K562 (cell line): ENCODE data around the gene CCDC88A. TPM values are rescaled to one million over a fixed set of nuclear protein-coding genes. Genes with fewer than 3 reads are reported as not detected.

Experiments
- ATAC-seq: fragments of 200-7000 bp; cut with Tn5 transposase; 3 replicates; pipeline ENCODE4 v1.9.1; 2020; ENCODE audit warnings: moderate library complexity
- BruUV-seq: library from RNA; stranded (reverse); fragments of 400-500 nt; replicated peaks from 2 replicates; lab custom pipeline; 2021; lab: Mats Ljungman, UMichigan
- CTCF ChIA-PET: fragments of 300-600 bp; formaldehyde crosslinking; extraction: SDS; loops from one replicate; lab custom pipeline; 2021; ENCODE audit warnings: low intra/inter-chr PET ratio; lab: Yijun Ruan, JAX
- POLR2A ChIA-PET: fragments of 300-600, 350-650 bp; sonication (Branson Sonifier 250); formaldehyde crosslinking; extraction: SDS; loops from one replicate; lab custom pipeline; 2021; ENCODE audit warnings: antibody characterized with exemption, inconsistent platforms; lab: Yijun Ruan, JAX
- DNase-seq, 4 experiments: peaks; one replicate each; pipeline versions ENCODE4 v3.0.0 to v3.0.0-alpha.2; 2011 to 2018; ENCODE audit warnings: low spot score in 3 of 4, mixed read lengths in 3 of 4; ENCODE audit errors: extremely low read depth in 1 of 4
- FAIRE-seq: peaks from 2 replicates; lab custom pipeline; 2011; peaks lifted over from hg19 to GRCh38; lab: Jason Lieb, UNC
- H2AFZ ChIP-seq: 2 replicates; pipeline ENCODE4 v1.6.0; 2011; ENCODE audit warnings: low read depth, low read length, control low read depth, inconsistent platforms
- H3K27ac ChIP-seq: fragments of 200-600 bp; 3 replicates; pipeline ENCODE4 v1.8.0; 2011; ENCODE audit warnings: low read depth, mild to moderate bottlenecking, control low read depth, inconsistent platforms, low read length, moderate library complexity, mixed read lengths; ENCODE audit errors: extremely low read depth
- H3K27me3 ChIP-seq, 2 experiments: fragments of 300-600 bp in 1 of 2; 2 replicates in 1 of 2; 3 replicates in 1 of 2; pipeline versions ENCODE4 v1.6.0 to v1.8.0; 2011; ENCODE audit warnings: inconsistent platforms in 2 of 2, low read length in 2 of 2, mild to moderate bottlenecking in 1 of 2, mixed read lengths in 1 of 2, moderate library complexity in 1 of 2; ENCODE audit not compliant: control insufficient read depth in 2 of 2, insufficient read depth in 2 of 2
- H3K36me3 ChIP-seq: fragments of 300-600 bp; 3 replicates; pipeline ENCODE4 v1.8.0; 2011; ENCODE audit warnings: mild to moderate bottlenecking, low read length, inconsistent platforms; ENCODE audit not compliant: control insufficient read depth, insufficient read depth
- H3K4me1 ChIP-seq, 2 experiments: fragments of 200-600 bp in 1 of 2; replicated peaks in 1 of 2; 2 replicates in 1 of 2; 3 replicates in 1 of 2; pipeline versions ENCODE4 v1.5.1 to v1.8.0; 2011; ENCODE audit warnings: inconsistent platforms in 2 of 2, low read length in 2 of 2, mild to moderate bottlenecking in 1 of 2, mixed read lengths in 1 of 2, moderate library complexity in 1 of 2; ENCODE audit not compliant: control insufficient read depth in 2 of 2, insufficient read depth in 2 of 2
- H3K4me2 ChIP-seq: 2 replicates; pipeline ENCODE4 v1.6.1; 2011; ENCODE audit warnings: low read length, control low read depth, inconsistent platforms, mixed read lengths; ENCODE audit not compliant: insufficient read depth
- H3K4me3 ChIP-seq: fragments of 200-600 bp; sonication (generic), shearing (Covaris generic); 2 replicates; pipeline ENCODE4 v1.5.1; 2016; ENCODE audit warnings: control low read depth, inconsistent platforms
- H3K79me2 ChIP-seq: fragments of 200-600 bp; 3 replicates; pipeline ENCODE4 v1.8.0; 2011; ENCODE audit warnings: low read length, inconsistent platforms; ENCODE audit not compliant: control insufficient read depth, insufficient read depth
- H3K9ac ChIP-seq, 2 experiments: 2 replicates each; pipeline versions ENCODE4 v1.6.0 to v1.6.1; 2011; ENCODE audit warnings: low read depth in 2 of 2, low read length in 2 of 2, control low read depth in 1 of 2, inconsistent platforms in 1 of 2, mild to moderate bottlenecking in 1 of 2, mixed read lengths in 1 of 2; ENCODE audit not compliant: insufficient read depth in 1 of 2
- H3K9me1 ChIP-seq: one replicate; pipeline ENCODE4 v1.6.0; 2011; ENCODE audit warnings: inconsistent platforms, mild to moderate bottlenecking, low read length, moderate library complexity; ENCODE audit not compliant: control insufficient read depth, insufficient read depth
- H3K9me3 ChIP-seq: replicated peaks from 2 replicates; pipeline ENCODE4 v1.5.1; 2011; ENCODE audit warnings: low read depth, low read length, inconsistent platforms; ENCODE audit not compliant: control insufficient read depth, insufficient read depth
- H4K20me1 ChIP-seq: replicated peaks from 2 replicates; pipeline ENCODE4 v1.6.1; 2011; ENCODE audit warnings: low read length, inconsistent platforms, mixed read lengths; ENCODE audit not compliant: control insufficient read depth, insufficient read depth
- CREM ChIP-seq: IDR thresholded peaks from 2 replicates; pipeline ENCODE4 v1.6.1; 2014; ENCODE audit warnings: antibody characterized with exemption, low read depth
- DPF2 ChIP-seq: fragments of 450-650 bp; IDR thresholded peaks from 2 replicates; pipeline ENCODE4 v1.6.1; 2016
- FOSL1 ChIP-seq: fragments of 200-800 bp; sonication (Bioruptor generic); conservative IDR thresholded peaks from 2 replicates; pipeline ENCODE4 v1.6.1; 2016; ENCODE audit warnings: missing genetic modification characterization, missing compliant biosample characterization
- FOXA1 ChIP-seq: fragments of 450-650 bp; IDR thresholded peaks from 2 replicates; pipeline ENCODE4 v1.6.1; 2016; ENCODE audit warnings: mild to moderate bottlenecking, borderline replicate concordance
- FOXO4 ChIP-seq: fragments of 450-650 bp; formaldehyde crosslinking; IDR thresholded peaks from 2 replicates; pipeline ENCODE4 v1.4.0; 2020; ENCODE audit warnings: mild to moderate bottlenecking, moderate library complexity
- HBP1 ChIP-seq: fragments of 450-650 bp; formaldehyde crosslinking; IDR thresholded peaks from 2 replicates; pipeline ENCODE4 v1.4.0; 2022; ENCODE audit warnings: missing genetic modification characterization
- IFI16 ChIP-seq: fragments of 250-450 bp; sonication (Bioruptor Pico); IDR thresholded peaks from 2 replicates; pipeline ENCODE4 v2.1.2; 2022; ENCODE audit warnings: mild to moderate bottlenecking, inconsistent platforms
- JUND ChIP-seq, 2 experiments: IDR thresholded peaks; 2 replicates in 1 of 2; 3 replicates in 1 of 2; pipeline ENCODE4 v1.6.1; 2011; ENCODE audit warnings: borderline replicate concordance in 2 of 2, low read depth in 2 of 2, low read length in 2 of 2, improper control_type of control experiment in 1 of 2, missing biosample characterization in 1 of 2, missing genetic modification characterization in 1 of 2, missing genetic modification reagents in 1 of 2
- MAFK ChIP-seq: IDR thresholded peaks from 2 replicates; pipeline ENCODE4 v1.6.1; 2011; ENCODE audit warnings: low read length, improper control_type of control experiment
- NCOA6 ChIP-seq: fragments of 450-650 bp; IDR thresholded peaks from 2 replicates; pipeline ENCODE4 v1.6.1; 2017; ENCODE audit warnings: mild to moderate bottlenecking
- PBX2 ChIP-seq, 2 experiments: IDR thresholded peaks in 1 of 2; conservative IDR thresholded peaks in 1 of 2; 2 replicates each; pipeline ENCODE4 v1.6.1; 2016; ENCODE audit warnings: low read depth in 2 of 2, mild to moderate bottlenecking in 1 of 2, missing compliant biosample characterization in 1 of 2, missing genetic modification characterization in 1 of 2, moderate library complexity in 1 of 2
- SOX6 ChIP-seq: fragments of 450-650 bp; IDR thresholded peaks from 2 replicates; pipeline ENCODE4 v1.6.1; 2014; ENCODE audit warnings: mild to moderate bottlenecking
- ZNF324 ChIP-seq: fragments of 250-450 bp; sonication (Bioruptor Pico); IDR thresholded peaks from 2 replicates; pipeline ENCODE4 v1.4.0; 2020; ENCODE audit warnings: mild to moderate bottlenecking
- ZNF655 ChIP-seq: fragments of 250-450 bp; sonication (Bioruptor Pico); IDR thresholded peaks from 2 replicates; pipeline ENCODE4 v1.5.0; 2021
- WGBS: fragments of 100-300 bp; shearing (Covaris generic); methylation state at CpG from one replicate; pipeline ENCODE4 v1.1.6; 2016; ENCODE audit warnings: low coverage, mixed read lengths; ENCODE audit not compliant: insufficient coverage; ENCODE audit errors: missing lambda C conversion rate; 5-methylcytosine and 5-hydroxymethylcytosine counted together
- in situ Hi-C: fragments of 300-500 bp; cut with MboI; formaldehyde crosslinking; loops from 4 replicates; pipeline ENCODE4 v1.15.0; 2018; ENCODE audit warnings: inconsistent platforms, mixed read lengths
- intact Hi-C: fragments of 100-400 bp; cut with micrococcal nuclease; formaldehyde crosslinking; loops from 2 replicates; pipeline ENCODE4 v1.14.2; 2022
- polyA plus RNA-seq, 8 experiments: library from polyadenylated mRNA; depleted of rRNA in 4 of 8; stranded (reverse) in 5 of 8; unstranded in 3 of 8; fragments of >200 nt; fragmentation: Nextera tagmentation in 2 of 8; fragmentation: Illumina TruSeq in 1 of 8; extraction: Ambion mirVana in 2 of 8; extraction: Trizol in 1 of 8; gene quantifications; 2 replicates each; pipeline versions ENCODE4 v1.2.1 to v1.2.3, GENCODE V29; 2011 to 2014; ENCODE audit warnings: inconsistent platforms in 1 of 8, missing spikeins in 1 of 8
- total RNA-seq, 7 experiments: library from RNA; depleted of rRNA in 6 of 7; stranded (reverse); fragments of >200 nt in 6 of 7; fragmentation: Illumina TruSeq in 2 of 7; extraction: Trizol in 2 of 7; gene quantifications; 2 replicates each; pipeline versions ENCODE4 v1.2.1 to v1.2.3, GENCODE V29; 2011 to 2021; ENCODE audit warnings: low replicate concordance in 1 of 7

CCDC88A gene
- total and polyA plus RNA-seq, 9 of the 15 experiments (the other 6 are each of a cell fraction or from before 2014, with no cell fraction given): 29.3 to 102 (median 55.6) TPM

- ATAC-seq (no peak), DNase-seq (no peak), FAIRE-seq (peak; percentile 26)
- Histone ChIP-seq H3K4me3 (peak overlapping the region; percentile 91), H3K36me3 (peaks cover 6% of the 10 kb centered on the region; the same call in 1 of the 3 replicates), H4K20me1 (no peaks in the 10 kb centered on the region), H3K9me1 (no peaks in the 10 kb centered on the region), H3K4me1 (peaks cover 4 to 6% of the 10 kb centered on the region in 2 experiments), H3K27ac (peak overlapping the region; percentile 48), H3K9me3 (no peaks in the 10 kb centered on the region), H3K4me2 (peak overlapping the region; percentile 83), H3K79me2 (peaks cover 42% of the 10 kb centered on the region), H2AFZ (peak overlapping the region; percentile 80), H3K9ac (peak overlapping the region; percentile 62 to 82; a peak in 3 of 4 replicates), H3K27me3 (no peaks in the 10 kb centered on the region; a peak in 1 of 5 replicates)
- TSS peak; percentile 82 for BruUV-seq
- CTCF ChIA-PET: interaction anchor here (1.0 kb wide), 1 partner anchor 91 kb away, joined by 3 read pairs; no protein-coding TSS in a partner anchor
- POLR2A ChIA-PET: interaction anchor here (0.6 to 1.7 kb wide), 10 partner anchors 9 to 130 kb away, joined by 3 to 14 read pairs (median 4); partner anchors contain the start of gene CFAP36
- intact Hi-C loops: no loop called here
- in situ Hi-C loops: no loop called here
- whole genome bisulfite sequencing: 0% methylated on average over 3 of the region's 3 CpGs
- TF ChIP-seq IFI16 (CRISPR knock-in tag) (no peak), ZNF324 (CRISPR knock-in tag) (no peak), FOXA1 (no peak), NCOA6 (no peak), SOX6 (0 out of 2 replicates have a peak, but pooled peaks have one; percentile 6), FOSL1 (tag) (peak; percentile 50), JUND (IDR thresholded peaks at IDR 0.05; ENCODE audit: borderline replicate concordance, low read depth, low read length) (peak; percentile 11; the same call in 1 of the 2 replicates), JUND (tag; IDR thresholded peaks at IDR 0.05; ENCODE audit: borderline replicate concordance, low read depth, low read length) (no peak; the same call in 2 of the 3 replicates), CREM (no peak), PBX2 (CRISPR knock-in tag; IDR thresholded peaks at IDR 0.05; ENCODE audit: low read depth) (no peak), PBX2 (tag; conservative IDR thresholded peaks at IDR 0.05; ENCODE audit: low read depth) (peak; percentile 59), MAFK (no peak), ZNF655 (CRISPR knock-in tag) (no peak), FOXO4 (CRISPR knock-in tag) (no peak), HBP1 (CRISPR knock-in tag) (0 out of 2 replicates have a peak, but pooled peaks have one; percentile 25), DPF2 (peak; percentile 9; the same call in 1 of the 2 replicates)
Measured at GRCh38 chr2:55420439-55420725, 726 bp upstream of the CCDC88A start.
